Germinal center (tissue), 1 donor: ENCODE results near the gene EMSY.
"Not testable (repeated sequence)": the region's sequence is repeated elsewhere in the genome, so short reads cannot be mapped to it uniquely, and the experiment has no call there.

Source experiments
- DNase-seq: peaks from one replicate; pipeline ENCODE4 v3.0.0; 2012; ENCODE audit warnings: mixed read lengths, low spot score

The EMSY gene

DNA sequence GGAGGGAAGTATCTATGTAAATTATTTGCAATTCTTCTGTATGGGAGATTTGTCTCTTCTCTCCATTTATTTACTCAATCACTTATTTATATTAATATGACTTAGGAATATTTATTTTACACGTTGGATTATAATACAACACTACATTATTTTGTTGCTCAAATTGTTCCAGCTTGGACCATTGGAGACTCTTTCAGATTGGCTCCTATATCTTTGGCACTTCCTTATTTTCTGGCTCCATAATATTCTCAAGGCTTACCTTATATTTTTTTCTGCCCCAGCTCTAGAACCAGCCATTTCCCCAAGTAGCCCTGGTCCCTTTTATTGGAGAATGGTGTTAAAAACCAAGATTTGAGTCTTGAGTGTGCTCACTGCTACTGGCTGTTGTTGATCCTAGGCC is 123.8 kb downstream of the EMSY start:
- no peak for DNase-seq

DNA sequence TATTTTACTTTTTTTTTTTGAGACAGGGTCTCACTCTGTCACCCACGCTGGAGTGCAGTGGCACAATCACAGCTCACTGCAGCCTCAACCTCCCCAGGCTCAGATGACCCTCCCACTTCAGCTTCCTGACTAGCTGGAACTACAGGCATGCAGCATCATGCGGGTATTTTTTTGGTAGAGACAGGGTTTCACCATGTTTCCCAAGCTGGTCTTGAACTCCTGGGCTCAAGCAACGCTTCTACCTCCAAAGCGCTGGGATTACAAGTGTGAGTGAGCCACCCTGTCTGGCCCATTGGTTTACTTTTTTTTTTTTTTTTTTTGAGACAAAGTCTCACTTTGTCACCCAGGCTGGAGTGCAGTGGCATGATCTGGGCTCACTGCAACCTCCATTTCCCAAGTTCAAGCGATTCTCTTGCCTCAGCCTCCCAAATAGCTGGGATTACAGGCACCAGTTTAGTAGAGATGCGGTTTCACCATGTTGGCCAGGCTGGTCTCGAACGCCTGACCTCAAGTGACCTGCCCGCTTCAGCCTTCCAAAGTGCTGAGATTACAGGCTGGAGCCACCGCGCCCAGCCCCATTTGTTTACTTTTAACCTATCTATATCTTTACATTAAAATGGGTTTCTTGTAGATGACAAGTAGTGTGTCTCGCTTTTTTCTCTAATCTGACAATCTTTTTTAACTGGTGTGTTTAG is 127.5 kb downstream of the EMSY start:
- DNase-seq: not testable (repeated sequence)

DNA sequence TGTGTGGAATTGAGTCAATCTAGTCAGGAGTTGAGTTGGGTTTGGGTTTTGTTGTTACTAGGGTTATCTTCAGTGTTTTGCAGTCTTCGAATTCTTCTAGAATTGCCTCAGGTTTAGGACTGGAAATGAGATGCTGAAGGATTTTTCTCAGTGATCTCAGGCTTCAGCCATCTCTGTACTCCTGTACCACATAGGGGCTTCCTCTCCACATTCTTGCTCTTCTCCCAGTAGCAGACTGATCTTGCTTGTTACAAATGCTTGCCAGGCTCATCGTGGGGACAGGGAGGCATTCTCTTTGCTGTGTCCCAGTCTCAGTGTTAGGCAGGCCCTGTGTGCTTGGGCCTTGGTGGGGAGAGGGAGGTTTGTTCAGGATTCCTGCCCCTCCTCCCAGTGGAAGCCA is 129.6 kb downstream of the EMSY start:
- no peak for DNase-seq

DNA sequence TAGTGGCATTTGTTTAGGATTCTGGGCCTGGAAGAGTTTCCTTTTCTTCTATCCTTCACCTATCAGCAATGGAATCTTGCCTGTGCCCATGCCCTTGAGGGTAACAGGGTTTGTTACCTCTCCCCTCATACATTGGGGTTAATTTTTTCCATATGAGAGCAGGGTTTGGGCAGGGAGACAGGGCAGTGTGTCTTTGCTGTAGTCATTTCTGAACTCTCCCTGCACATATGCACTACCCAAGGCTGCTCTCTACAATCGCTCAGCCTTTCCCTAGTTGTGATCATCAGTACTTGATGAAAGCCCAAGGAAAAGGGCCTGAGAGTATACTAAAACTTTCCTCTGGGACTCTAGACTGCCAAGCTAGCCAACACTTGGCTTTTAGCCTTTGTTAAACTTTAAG is 130.1 kb downstream of the EMSY start:
- no peak for DNase-seq

DNA sequence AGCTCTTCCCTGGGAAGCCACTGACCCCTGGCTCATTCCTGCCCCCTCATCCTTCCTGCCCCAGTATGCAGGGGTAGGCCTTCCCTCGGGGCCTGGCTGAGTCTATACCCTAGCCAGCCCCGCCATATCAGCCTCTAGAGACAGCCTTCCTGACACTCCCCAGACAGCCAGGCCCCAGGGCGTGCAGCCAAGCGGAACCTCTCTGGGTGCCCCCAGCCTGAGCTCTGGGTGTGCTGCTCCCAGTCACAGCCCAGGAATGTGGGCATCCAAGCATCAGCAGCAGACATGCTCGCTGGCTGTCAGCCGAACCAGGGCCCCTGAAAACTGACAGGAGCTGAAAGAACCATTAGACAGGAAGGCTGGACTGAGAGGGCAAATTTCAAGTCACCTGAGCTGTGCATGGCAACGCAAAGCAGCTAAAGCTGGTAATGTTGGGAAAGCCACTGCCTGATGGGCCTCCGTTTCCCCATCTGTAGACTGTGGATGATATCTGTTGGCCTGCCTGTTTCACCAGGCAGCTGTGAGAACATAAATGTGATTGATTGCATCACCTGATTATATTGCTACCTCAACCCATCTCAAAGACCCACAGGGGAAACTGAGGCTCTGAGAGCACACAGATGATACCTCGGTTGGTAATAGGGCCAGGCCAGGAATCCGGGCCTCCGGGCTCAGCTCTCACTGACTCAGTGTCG is 132.6 kb downstream of the EMSY start:
- DNase-seq: no peak

DNA sequence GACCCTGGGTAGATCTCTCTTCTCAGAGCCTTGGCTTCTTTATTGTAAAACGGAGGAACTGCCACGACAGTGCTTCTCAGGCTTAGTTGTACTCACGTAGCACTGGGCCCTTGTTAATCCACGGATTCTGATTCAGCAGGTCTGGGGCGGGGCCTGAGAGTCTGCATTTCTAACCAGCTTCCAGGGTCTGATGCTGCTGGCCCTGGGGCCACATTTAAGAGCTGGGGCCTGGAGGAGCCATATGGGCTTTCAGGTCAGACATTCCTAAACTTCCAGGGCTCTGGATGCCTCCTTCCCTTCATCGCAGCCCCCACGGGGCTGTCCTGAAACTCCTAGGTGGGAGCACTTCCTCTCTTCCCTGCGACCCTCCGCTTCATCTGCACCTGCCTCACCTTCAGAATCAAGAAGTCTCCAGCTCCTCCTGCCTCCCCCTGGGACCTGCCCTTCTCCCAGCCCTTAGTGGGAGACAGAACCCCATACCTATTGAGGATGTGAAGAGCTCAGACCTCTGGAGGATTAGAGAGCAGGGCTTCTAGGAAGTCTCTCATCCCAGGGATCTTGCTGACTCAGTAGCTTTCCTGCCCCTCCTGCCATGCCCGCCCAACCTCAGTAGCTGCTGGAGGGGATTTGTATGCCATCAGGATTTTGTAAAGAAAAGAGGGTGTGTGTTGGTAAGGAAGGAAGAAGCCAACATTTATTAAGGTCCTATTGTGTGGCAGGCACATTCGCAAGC is 133.3 kb downstream of the EMSY start:
- DNase-seq: no peak

DNA sequence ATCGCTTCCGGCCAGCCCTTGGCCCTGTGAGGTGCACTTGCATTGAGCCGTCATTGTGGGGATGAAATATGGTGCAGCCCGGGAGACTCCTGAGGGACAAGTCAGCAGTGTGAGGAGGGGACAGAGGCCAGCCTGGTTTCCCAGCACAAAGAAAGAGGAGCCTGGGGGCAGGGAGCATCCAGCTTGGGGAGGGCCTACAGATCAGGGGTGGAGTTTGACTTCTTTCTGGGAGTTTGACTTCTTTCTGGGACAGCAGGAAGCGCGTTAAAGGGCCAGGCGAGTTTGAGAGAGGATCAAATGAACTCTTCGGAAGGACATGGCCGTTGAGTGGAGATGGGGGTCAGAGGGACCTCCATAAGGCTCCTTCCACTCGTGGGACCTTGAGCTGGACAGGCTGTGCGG is 133.8 kb downstream of the EMSY start:
- no peak for DNase-seq

DNA sequence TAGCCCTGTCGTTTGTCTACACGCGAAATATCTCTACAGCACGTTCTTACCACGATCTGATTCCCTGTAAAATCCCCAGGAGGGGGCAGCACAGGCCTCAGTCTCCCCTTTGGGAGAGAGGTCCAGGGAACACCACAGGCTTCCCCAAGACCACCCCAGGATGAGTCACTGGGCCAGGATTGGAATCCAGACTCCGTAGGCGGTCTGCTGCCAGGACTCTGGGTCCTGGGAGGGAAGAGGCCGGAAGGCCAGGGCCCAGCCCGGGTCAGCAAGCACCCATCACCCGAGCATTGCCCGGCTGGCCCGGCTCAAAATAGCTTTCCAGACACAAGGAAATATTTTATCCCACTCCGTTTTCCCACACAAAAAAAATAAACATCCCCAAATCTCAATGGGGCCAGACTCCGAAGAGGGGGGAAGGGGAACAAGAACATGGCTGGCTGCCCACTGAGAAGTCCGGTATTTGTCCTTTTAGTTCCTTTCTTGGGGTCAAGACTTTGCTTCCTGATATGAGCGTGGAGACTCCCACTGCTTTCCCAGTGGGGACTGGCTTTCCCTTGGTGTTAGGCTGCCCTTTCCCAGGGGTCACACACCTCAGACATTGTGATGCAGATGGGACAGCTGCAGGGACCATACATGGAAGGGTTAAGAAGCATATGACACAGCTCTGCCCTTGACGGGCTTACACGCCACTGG is 134.4 kb downstream of the EMSY start:
- no peak for DNase-seq

DNA sequence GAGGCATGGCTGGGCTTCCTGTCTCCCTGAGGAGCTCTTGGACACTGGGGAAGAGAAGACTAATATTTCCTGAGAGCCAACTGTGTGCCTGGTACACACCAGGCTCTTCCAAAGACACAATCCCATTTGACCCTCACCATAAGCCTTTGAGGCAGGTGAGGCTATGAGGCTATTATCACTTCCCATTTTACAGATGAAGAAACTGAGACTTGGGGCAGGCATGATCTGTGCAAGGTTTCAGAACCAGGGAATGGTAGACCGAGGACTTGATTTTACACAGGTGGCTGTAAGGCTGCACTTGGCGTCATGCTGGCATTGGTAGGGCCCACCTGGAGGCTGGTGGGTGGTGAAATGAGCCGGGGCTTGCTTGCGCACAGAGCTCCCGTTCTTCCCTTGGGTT is 134.9 kb downstream of the EMSY start:
- no peak for DNase-seq

DNA sequence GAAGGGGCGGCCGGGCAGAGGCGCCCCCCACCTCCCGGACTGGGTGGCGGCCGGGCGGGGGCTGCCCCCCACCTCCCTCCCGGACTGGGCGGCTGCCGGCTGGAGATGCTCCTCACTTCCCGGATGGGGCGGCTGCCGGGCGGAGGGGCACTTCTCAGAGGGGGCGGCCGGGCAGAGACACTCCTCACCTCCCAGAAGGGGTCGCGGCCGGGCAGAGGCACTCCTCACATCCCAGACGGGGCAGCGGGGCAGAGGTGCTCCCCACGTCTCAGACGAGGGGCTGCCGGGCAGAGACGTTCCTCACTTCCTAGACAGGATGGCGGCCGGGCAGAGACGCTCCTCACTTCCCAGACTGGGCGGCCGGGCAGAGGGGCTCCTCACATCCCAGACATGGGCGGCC is 137.7 kb downstream of the EMSY start:
- DNase-seq: not testable (repeated sequence)

DNA sequence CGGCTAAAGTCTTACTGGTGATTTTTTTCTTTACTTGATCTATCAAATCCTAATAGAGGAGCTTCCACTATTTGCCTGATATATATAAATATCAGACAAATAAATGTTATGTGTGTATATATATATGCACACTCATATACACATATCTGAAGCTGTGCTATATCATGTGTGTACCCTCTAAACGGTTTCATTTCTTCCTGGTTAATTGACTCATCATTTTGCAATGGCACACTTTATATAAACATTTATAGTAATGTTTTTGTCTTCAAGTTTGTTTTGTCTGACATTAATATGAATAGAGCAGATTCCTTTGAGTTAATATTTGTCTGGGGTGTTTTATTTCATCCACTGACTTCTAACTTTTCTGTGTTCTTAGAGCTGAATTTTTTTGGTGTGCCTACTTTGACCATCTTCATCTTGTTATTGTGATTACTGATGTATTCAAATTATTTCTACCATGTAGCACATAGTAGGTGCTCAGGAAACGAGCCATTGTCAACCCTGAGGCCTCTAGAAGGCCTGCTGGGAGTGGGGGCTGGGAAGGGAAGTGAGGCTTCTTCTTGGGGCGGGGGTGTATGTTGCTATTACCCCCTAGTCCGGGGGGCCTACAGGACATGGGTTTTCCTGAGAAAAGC is 143.1 kb downstream of the EMSY start:
- no peak for DNase-seq

DNA sequence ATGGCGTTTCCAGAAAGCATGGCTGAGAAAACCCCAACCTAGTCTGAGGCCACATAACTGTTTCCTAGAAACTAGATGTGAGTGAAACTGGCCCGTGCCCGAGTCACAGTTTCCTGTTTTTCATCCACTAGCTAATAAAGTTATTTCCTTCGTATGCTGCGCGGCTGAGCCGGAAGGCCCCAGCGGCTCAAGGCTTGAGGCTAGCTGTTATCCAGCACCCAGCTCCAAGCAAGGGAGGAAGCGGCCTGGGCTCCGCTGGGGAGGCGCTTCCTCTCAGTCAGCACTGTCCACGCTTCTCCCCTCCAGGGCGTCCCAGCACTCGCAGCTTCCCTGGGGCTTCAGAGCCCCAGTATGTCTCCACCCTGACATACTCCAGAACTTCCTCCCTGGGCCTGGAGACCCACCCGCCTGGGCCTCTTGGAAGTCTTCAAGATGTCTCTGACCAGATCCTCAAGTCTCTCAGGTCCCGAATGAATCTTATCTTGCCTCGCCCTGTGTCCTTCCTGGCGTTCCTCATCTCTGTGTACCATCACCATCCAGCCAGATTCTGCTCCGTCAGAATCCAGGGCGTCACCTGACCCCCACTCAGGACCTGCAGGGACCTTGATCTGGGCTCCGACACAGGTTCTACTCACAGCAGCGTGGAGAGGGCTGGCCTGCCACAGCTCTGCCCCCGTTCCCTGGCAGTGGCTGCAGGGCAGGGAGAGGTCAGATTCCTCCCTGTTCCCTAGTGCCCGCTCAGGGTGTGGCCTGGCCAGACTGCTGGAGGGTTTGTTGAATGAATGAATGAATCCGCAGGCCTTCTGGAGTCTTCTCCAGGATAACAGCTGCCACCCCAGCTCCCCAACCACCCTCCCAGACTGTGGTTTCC is 143.9 kb downstream of the EMSY start:
- peak; percentile 54 for DNase-seq

DNA sequence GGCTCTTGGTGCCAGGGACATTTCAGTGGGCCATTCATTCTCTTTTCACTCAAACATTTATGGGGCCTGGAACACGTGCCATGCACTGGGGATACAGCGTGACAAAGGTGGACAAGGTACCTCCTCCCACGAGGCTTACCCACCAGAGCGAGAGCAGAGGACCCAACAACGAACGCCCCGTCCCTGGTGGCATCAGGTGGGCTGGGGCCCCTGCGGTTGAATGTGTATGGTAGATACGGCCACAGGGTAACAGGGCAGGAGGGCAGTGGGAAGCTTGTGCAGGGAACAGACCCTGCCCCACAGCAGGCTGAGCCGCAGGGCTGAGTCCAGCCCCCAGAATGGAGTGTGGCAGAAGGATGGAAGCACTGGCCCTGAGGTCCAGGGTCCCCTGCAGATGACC is 144.7 kb downstream of the EMSY start:
- DNase-seq: no peak

DNA sequence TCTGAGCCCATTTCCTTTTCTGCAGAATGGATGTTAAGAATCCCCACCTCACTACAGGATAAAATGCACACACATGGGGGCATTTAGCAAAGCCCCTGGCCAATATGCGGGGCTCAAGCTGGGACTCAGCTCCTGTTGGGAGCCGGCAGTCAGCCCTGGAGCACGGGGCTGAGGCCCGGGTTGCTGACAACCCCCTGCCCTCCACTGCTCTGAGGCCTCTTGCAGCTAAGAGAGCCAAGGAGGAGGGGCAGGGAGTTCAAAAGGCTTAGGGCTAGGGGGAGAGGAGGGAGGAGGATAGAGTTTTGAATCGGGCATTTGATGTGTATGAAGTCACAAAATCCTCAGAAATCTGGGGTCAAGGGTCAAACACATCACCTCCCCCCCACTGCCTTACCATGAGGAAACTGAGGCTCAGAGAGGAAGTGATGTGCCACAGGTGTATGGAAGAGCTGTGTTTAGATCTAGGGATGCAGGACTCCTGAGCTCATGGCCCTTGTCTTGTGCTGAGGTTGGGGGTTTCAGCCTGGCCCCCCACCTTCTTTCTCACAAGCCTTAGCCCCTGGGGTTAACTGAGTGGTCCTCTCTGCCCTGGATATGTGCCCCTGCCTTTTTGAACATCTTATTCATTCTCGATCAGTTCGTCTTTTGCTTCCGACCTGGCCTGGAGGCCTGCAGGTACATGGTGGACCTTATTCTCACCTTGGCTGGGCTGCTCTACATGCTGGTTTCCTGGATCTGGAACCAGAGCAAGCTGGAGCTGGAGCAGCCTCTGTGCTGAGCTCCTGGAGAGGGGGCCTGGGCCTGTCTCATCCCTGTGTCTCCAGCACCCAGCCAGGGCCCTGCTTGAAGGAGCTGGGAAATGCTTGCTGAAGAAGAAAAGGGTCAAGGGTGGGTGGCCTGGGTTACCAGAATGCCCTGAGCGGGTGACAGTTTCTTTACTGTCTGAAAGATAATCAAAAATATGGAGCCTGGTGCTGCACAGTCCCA is 145.4 kb downstream of the EMSY start:
- DNase-seq: no peak

DNA sequence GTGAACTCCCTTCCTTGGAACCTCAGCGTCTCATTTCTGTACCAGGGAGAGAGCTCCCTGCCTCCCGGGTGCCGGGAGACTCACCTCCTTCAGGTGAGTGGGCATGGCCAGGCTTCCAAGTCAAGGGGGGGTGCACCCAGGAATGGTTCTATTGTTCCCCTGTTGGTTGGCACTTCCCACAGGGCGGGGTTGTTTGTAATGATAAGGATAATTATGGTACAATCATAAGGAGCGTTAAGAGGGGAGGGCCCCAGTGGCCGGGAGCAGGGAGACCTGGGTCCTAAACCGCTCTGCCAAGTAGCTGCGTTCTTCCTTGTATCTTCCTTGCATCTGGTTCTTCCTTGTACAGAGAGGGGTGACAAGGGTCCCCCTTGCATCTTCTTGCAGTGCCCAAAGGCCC is 146.6 kb downstream of the EMSY start:
- DNase-seq: no peak

DNA sequence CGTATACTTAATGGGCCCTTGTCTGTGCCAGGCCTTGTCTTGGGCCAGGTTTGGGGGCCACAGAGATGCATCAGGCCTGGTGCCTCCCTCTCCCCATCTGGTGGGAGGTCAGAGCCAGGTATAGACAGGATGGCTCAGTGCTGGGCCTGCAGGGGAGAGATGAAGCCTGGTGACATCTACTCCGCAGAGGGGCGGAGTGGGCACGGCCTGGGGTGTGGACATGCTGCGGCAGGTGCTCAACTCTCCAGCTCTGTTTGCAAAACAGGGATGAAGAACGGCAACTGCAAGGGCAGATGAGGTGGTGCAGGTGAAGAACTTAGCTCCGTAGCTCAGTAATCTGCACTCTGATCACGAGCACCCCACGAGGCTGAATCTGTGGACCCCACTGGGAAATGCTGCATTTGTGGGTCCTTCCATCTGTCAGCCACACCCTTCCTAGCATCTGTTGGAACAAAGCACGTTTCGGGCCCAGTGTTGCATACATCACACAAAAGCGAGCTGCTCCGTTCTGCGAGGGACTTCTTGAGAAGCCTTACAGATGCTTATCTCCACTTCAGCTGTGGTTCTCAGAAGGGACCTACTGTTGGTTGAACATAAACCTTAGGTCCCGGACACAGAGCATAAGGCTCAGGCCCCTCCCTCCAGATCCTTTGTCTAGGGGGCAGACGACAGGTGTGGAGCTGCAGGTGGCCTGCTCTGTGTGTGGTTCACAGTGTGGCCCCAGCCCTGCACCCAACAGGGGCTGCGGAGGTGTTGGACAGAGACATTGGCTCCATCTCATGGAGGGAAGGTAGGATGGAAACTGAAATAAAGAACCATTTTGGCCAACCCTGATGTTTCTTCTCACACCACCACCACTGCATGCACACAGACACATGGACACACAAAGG is 147.5 kb downstream of the EMSY start:
- DNase-seq: no peak

DNA sequence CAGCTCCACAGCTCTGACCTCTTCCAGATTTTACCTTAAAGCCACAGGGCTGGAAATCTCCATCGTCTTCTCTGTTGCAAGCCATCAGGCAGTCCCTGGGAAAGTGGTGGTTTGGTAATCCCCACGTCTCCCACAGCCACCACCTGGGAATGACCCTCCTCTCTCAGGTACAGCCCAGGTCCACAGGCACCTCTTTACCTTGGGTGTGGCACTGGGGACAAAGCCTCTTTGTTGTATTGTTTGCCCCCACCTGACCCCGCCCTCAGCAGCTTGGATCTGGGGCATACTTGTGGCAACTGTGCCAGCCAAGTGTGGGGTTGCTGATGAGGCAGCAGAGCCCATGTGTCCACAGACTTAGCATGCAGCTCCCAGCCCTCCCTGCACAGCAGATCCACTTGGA is 148.1 kb downstream of the EMSY start:
- DNase-seq: no peak

DNA sequence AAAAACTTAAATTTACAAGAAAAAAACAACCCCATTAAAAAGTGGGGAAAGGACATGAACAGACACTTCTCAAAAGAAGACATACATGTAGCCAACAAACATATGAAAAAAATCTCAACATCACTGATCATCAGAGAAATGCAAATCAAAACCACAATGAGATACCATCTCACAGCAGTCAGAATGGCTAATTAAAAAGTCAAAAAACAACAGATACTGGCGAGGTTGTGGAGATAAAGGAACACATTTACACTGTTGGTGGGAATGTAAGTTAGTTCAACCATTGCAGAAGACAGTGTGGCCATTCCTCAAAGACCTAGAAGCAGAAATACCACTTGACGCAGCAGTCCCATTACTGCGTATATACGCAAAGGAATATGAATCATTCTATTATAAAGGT is 150.3 kb downstream of the EMSY start:
- not testable (repeated sequence) for DNase-seq

DNA sequence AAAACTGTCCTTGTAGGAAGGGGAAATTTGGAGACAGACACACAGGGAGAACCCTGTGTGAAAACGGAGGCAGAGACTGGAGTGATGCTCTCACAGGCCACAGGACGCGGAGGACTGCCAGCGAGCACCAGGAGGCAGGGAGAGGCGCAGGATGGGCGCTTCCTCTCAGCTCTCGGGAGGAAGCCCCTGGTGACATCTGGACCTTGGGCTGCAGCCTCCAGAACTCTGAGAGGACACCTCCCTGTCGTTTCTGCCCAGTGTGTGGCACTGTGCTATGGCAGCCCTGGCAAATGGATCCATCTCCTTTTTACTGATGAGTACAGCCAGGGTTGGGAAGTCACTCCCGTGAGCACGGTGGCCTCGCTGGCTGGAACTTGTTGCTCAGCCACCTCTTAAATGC is 151.8 kb downstream of the EMSY start:
- DNase-seq: no peak
